Measurements from ENCODE around the gene CLCNKA.

DNA sequence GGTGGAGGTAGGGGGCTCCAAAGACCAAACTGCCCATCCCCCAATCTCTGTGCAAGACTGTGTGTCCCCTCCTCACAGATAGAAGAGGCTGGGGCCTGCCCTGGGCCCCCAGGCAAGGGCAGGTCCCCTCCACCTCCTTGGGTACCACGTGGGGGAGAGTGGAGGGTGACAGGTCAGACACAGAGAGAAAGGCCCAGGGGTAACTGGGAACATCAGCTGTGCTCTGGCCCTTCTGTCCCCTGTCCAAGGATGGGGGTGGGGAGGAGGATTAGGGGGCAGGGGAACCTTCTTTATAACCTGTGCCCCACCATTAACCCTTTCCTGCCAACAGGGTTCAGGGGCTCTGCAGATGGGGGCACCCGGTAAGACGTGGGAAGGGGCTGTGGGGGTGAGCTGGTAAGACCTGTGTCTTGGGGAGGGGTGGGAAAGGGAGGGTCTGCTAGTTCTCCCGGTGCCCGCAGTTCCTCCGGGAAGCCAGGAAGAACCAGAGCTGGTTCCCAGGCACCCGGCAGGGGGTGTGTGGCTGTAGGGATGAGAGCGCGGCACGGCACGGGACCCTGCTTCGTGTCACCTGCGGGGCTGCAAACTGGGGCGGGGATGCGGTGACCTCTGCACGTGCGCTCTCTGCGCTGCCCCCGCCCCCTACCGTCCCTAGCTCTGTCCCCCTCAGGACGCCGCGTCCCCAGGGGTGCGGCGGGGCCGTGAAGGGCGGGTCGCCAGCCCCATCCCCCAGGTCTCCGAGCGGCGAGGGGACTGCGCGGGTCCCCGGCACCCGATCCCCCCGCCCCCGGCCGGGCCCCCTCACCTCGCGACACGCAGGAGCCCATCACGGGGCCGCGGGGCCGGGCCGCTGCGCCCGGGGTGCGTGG, 51.0 kb downstream of the CLCNKA start:
- no peak for TF ChIP-seq TAF1 (IDR thresholded peaks at IDR 0.05; ENCODE audit: borderline replicate concordance, insufficient read depth, low read length)
- no peak for TF ChIP-seq POLR2AphosphoS5 (IDR thresholded peaks at IDR 0.05; ENCODE audit: low read depth, low read length)
